ENCODE data around the gene CNKSR2. TPM values are rescaled to one million over a fixed set of nuclear protein-coding genes. Genes with fewer than 3 reads are reported as not detected.

Gene CNKSR2
- total RNA-seq, 1 experiment from 2014 or later = 1.5 TPM

GRCh38 chrX:21574793-21575192 lies 200.6 kb downstream of the CNKSR2 start:
- no peak for DNase-seq
- Histone ChIP-seq H3K27ac (no peak overlapping the region), H3F3A (ENCODE audit: insufficient read depth, low read depth) (no peaks in the 10 kb centered on the region), H4K20me1 (ENCODE audit: insufficient read depth) (no peaks in the 10 kb centered on the region), H3K4me2 (no peak overlapping the region), H3K9me2 (ENCODE audit: insufficient read depth) (no peaks in the 10 kb centered on the region), H3K36me3 (ENCODE audit: low read depth) (no peaks in the 10 kb centered on the region), H3K4me1 (replicated peaks; ENCODE audit: insufficient read depth) (no peaks in the 10 kb centered on the region), H2AFZ (no peak overlapping the region), H3K9me3 (ENCODE audit: insufficient read depth, low read depth) (no peaks in the 10 kb centered on the region), H3K27me3 (ENCODE audit: insufficient read depth, low read depth) (no peaks in the 10 kb centered on the region), H3K79me2 (ENCODE audit: low read depth) (no peaks in the 10 kb centered on the region), H3K4me3 (no peak overlapping the region)
- no TSS peak for BruUV-seq (replicated peaks)
- no peak for TF ChIP-seq EZH2 (IDR thresholded peaks at IDR 0.05; ENCODE audit: low read depth)
- TF ChIP-seq, protein P1, sequence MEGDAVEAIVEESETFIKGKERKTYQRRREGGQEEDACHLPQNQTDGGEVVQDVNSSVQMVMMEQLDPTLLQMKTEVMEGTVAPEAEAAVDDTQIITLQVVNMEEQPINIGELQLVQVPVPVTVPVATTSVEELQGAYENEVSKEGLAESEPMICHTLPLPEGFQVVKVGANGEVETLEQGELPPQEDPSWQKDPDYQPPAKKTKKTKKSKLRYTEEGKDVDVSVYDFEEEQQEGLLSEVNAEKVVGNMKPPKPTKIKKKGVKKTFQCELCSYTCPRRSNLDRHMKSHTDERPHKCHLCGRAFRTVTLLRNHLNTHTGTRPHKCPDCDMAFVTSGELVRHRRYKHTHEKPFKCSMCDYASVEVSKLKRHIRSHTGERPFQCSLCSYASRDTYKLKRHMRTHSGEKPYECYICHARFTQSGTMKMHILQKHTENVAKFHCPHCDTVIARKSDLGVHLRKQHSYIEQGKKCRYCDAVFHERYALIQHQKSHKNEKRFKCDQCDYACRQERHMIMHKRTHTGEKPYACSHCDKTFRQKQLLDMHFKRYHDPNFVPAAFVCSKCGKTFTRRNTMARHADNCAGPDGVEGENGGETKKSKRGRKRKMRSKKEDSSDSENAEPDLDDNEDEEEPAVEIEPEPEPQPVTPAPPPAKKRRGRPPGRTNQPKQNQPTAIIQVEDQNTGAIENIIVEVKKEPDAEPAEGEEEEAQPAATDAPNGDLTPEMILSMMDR (conservative IDR thresholded peaks at IDR 0.05) = no peak
- ChIA-PET POLR2A (ENCODE audit: unreplicated experiment) (no interaction called here), CTCF (no interaction called here)
- intact Hi-C loops (cut with micrococcal nuclease; ENCODE audit: unreplicated experiment) = no loop called here

GRCh38 chrX:21581479-21581878 lies 207.3 kb downstream of the CNKSR2 start:
- DNase-seq = no peak
- BruUV-seq (replicated peaks) = no TSS peak
- POLR2A ChIA-PET (ENCODE audit: unreplicated experiment) = no interaction called here
- H3K79me2 ChIP-seq (ENCODE audit: low read depth) = no peaks in the 10 kb centered on the region
- H3F3A ChIP-seq (ENCODE audit: insufficient read depth, low read depth) = no peaks in the 10 kb centered on the region
- intact Hi-C loops (cut with micrococcal nuclease; ENCODE audit: unreplicated experiment) = no loop called here
- no peaks in the 10 kb centered on the region for H3K9me3 ChIP-seq (ENCODE audit: insufficient read depth, low read depth)
- no peaks in the 10 kb centered on the region for H4K20me1 ChIP-seq (ENCODE audit: insufficient read depth)
- no peaks in the 10 kb centered on the region for H3K36me3 ChIP-seq (ENCODE audit: low read depth)
- H3K27me3 ChIP-seq (ENCODE audit: insufficient read depth, low read depth) = no peaks in the 10 kb centered on the region
- no peaks in the 10 kb centered on the region for H3K9me2 ChIP-seq (ENCODE audit: insufficient read depth)
- TF ChIP-seq, protein P1 (conservative IDR thresholded peaks at IDR 0.05) = no peak
- no peak for TF ChIP-seq EZH2 (IDR thresholded peaks at IDR 0.05; ENCODE audit: low read depth)
- no peaks in the 10 kb centered on the region for H3K4me1 ChIP-seq (replicated peaks; ENCODE audit: insufficient read depth)
- no peak overlapping the region for H2AFZ ChIP-seq
- no peak overlapping the region for H3K4me3 ChIP-seq
- H3K27ac ChIP-seq = no peak overlapping the region
- CTCF ChIA-PET = no interaction called here
- H3K4me2 ChIP-seq = no peak overlapping the region

DNA sequence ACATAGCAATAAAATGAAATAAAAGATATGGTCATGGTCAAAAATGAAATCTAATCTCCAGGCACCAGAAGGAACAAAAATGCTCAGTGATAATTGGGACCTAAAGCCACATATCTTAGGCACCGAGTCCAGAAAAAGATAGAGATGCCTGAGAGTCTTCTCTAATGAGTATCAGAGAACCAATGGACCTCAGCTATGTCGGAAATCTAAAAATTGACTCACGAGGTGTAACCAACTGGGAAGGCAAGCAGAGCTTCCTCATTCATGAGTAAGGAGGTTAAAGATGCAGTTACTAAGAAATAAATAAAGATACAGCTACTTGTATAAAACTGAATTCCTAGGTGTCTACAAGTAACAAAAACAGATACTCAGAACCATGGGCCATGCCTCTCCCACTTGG lies 211.8 kb downstream of the CNKSR2 start:
- Histone ChIP-seq H3K4me3 (no peak overlapping the region), H3K79me2 (ENCODE audit: low read depth) (no peaks in the 10 kb centered on the region), H3K9me3 (ENCODE audit: insufficient read depth, low read depth) (no peaks in the 10 kb centered on the region), H3K36me3 (ENCODE audit: low read depth) (no peaks in the 10 kb centered on the region), H3F3A (ENCODE audit: insufficient read depth, low read depth) (no peaks in the 10 kb centered on the region), H3K27ac (no peak overlapping the region), H2AFZ (no peak overlapping the region), H3K4me2 (no peak overlapping the region), H3K4me1 (replicated peaks; ENCODE audit: insufficient read depth) (no peaks in the 10 kb centered on the region), H3K9me2 (ENCODE audit: insufficient read depth) (no peaks in the 10 kb centered on the region), H4K20me1 (ENCODE audit: insufficient read depth) (no peaks in the 10 kb centered on the region), H3K27me3 (ENCODE audit: insufficient read depth, low read depth) (no peaks in the 10 kb centered on the region)
- POLR2A ChIA-PET (ENCODE audit: unreplicated experiment) = no interaction called here
- intact Hi-C loops (cut with micrococcal nuclease; ENCODE audit: unreplicated experiment) = no loop called here
- no peak for DNase-seq
- TF ChIP-seq, protein P1 (conservative IDR thresholded peaks at IDR 0.05) = no peak
- no TSS peak for BruUV-seq (replicated peaks)
- CTCF ChIA-PET = no interaction called here
